Measurements from ENCODE around the gene SEMA6C. TPM values are rescaled to one million over a fixed set of nuclear protein-coding genes. Genes with fewer than 3 reads are reported as not detected.

The SEMA6C gene
- total RNA-seq, 1 experiment from 2014 or later = 8.2 TPM

DNA sequence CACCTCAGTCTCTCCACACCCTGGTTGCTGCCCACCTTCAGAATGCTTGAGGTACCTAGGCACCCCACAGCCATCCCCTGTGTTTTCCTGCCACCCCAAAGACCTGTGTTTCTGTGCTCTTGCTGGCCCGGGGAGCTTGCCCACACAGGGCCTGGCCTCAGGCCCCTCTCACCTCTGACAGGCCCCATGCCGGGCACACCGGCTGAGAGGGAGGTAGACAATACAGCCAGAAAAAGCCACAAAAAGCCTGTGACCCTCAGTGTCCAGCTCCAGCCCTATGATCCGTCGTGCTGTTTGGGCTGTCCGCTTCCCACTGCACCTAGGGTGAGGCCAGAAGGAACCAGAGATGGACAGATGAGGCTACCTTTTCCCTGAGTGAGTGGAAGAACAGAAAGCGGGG is 11.4 kb downstream of the SEMA6C start:
- Histone ChIP-seq H3K9me2 (ENCODE audit: insufficient read depth) (no peaks in the 10 kb centered on the region), H2AFZ (ENCODE audit: low read depth, low read length, poor library complexity, severe bottlenecking) (no peak overlapping the region), H3K4me2 (ENCODE audit: low read length) (no peak overlapping the region), H3K4me3 (replicated peaks in 1 of 2; ENCODE audit: low read depth in 1 of 2, low read length in 2 of 2) (no peak overlapping the region), H3K4me1 (ENCODE audit: control insufficient read depth in 1 of 2, insufficient read depth in 2 of 2, low read length in 2 of 2) (no peaks in the 10 kb centered on the region), H4K20me1 (ENCODE audit: insufficient read depth) (no peaks in the 10 kb centered on the region), H3K27me3 (ENCODE audit: insufficient read depth, low read length) (no peaks in the 10 kb centered on the region), H3K9ac (ENCODE audit: low read length) (no peak overlapping the region), H3K79me2 (ENCODE audit: insufficient read depth, low read length) (no peaks in the 10 kb centered on the region), H3K27ac (ENCODE audit: low read depth, low read length) (no peak overlapping the region), H3K9me3 (ENCODE audit: control insufficient read depth in 1 of 2, insufficient read depth in 1 of 2, low read depth in 1 of 2, low read length in 2 of 2) (no peaks in the 10 kb centered on the region), H3K36me3 (ENCODE audit: control insufficient read depth in 1 of 2, insufficient read depth in 2 of 2, low read length in 2 of 2) (no peaks in the 10 kb centered on the region)
- ChIA-PET CTCF (no interaction called here), POLR2A (no interaction called here), RAD21 (ENCODE audit: low non-redundant PET in 1 of 2, low total read pairs in 2 of 2, uncharacterized antibody in 2 of 2, unreplicated experiment in 2 of 2) (no interaction called here)
- intact Hi-C loops (cut with micrococcal nuclease) = no loop called here
- BruUV-seq (replicated peaks) = no TSS peak
- ATAC-seq = no peak; the same call in 1 of the 2 replicates
- TF ChIP-seq, protein P1, sequence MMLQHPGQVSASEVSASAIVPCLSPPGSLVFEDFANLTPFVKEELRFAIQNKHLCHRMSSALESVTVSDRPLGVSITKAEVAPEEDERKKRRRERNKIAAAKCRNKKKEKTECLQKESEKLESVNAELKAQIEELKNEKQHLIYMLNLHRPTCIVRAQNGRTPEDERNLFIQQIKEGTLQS (IDR thresholded peaks at IDR 0.05) = no peak
- TF ChIP-seq ZNF274 (IDR thresholded peaks at IDR 0.05; ENCODE audit: low read depth, low read length) = no peak
- TF ChIP-seq RAD21 (IDR thresholded peaks at IDR 0.05; ENCODE audit: low read depth) = no peak
- TF ChIP-seq, protein P2, sequence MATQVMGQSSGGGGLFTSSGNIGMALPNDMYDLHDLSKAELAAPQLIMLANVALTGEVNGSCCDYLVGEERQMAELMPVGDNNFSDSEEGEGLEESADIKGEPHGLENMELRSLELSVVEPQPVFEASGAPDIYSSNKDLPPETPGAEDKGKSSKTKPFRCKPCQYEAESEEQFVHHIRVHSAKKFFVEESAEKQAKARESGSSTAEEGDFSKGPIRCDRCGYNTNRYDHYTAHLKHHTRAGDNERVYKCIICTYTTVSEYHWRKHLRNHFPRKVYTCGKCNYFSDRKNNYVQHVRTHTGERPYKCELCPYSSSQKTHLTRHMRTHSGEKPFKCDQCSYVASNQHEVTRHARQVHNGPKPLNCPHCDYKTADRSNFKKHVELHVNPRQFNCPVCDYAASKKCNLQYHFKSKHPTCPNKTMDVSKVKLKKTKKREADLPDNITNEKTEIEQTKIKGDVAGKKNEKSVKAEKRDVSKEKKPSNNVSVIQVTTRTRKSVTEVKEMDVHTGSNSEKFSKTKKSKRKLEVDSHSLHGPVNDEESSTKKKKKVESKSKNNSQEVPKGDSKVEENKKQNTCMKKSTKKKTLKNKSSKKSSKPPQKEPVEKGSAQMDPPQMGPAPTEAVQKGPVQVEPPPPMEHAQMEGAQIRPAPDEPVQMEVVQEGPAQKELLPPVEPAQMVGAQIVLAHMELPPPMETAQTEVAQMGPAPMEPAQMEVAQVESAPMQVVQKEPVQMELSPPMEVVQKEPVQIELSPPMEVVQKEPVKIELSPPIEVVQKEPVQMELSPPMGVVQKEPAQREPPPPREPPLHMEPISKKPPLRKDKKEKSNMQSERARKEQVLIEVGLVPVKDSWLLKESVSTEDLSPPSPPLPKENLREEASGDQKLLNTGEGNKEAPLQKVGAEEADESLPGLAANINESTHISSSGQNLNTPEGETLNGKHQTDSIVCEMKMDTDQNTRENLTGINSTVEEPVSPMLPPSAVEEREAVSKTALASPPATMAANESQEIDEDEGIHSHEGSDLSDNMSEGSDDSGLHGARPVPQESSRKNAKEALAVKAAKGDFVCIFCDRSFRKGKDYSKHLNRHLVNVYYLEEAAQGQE (IDR thresholded peaks at IDR 0.05; ENCODE audit: low read depth) = no peak
- TF ChIP-seq POLR2AphosphoS5 (IDR thresholded peaks at IDR 0.05; ENCODE audit: low read depth, low read length) = no peak
- TF ChIP-seq, protein P3, sequence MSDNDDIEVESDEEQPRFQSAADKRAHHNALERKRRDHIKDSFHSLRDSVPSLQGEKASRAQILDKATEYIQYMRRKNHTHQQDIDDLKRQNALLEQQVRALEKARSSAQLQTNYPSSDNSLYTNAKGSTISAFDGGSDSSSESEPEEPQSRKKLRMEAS (IDR thresholded peaks at IDR 0.05) = no peak
- TF ChIP-seq TCF7L2 (IDR thresholded peaks at IDR 0.05; ENCODE audit: borderline replicate concordance, extremely low read depth, insufficient read depth, insufficient read length) = no peak
- no peak for TF ChIP-seq SP1 (IDR thresholded peaks at IDR 0.05; ENCODE audit: low read depth)
- no peak for TF ChIP-seq EGR1 (IDR thresholded peaks at IDR 0.05; ENCODE audit: low read depth)
- TF ChIP-seq, protein P4, sequence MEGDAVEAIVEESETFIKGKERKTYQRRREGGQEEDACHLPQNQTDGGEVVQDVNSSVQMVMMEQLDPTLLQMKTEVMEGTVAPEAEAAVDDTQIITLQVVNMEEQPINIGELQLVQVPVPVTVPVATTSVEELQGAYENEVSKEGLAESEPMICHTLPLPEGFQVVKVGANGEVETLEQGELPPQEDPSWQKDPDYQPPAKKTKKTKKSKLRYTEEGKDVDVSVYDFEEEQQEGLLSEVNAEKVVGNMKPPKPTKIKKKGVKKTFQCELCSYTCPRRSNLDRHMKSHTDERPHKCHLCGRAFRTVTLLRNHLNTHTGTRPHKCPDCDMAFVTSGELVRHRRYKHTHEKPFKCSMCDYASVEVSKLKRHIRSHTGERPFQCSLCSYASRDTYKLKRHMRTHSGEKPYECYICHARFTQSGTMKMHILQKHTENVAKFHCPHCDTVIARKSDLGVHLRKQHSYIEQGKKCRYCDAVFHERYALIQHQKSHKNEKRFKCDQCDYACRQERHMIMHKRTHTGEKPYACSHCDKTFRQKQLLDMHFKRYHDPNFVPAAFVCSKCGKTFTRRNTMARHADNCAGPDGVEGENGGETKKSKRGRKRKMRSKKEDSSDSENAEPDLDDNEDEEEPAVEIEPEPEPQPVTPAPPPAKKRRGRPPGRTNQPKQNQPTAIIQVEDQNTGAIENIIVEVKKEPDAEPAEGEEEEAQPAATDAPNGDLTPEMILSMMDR (IDR thresholded peaks at IDR 0.05 in 2 of 3, conservative IDR thresholded peaks at IDR 0.05 in 1 of 3; ENCODE audit: borderline replicate concordance in 1 of 3, insufficient read depth in 1 of 3, low read depth in 2 of 3, low read length in 2 of 3) = no peak
- no peak for TF ChIP-seq CEBPB (IDR thresholded peaks at IDR 0.05; ENCODE audit: low read depth)
- no peak for TF ChIP-seq ELF1 (IDR thresholded peaks at IDR 0.05; ENCODE audit: borderline replicate concordance, low read depth)
- no peak for TF ChIP-seq POLR2A (IDR thresholded peaks at IDR 0.05; ENCODE audit: borderline replicate concordance, extremely low read depth, insufficient read depth, insufficient read length)
- TF ChIP-seq SRF (IDR thresholded peaks at IDR 0.05; ENCODE audit: low read depth) = no peak
- TF ChIP-seq YY1 (IDR thresholded peaks at IDR 0.05; ENCODE audit: extremely low read depth, insufficient replicate concordance, low read depth, low read length) = no peak
- TF ChIP-seq SIN3A (IDR thresholded peaks at IDR 0.05; ENCODE audit: low read depth) = no peak
- TF ChIP-seq ZFX (IDR thresholded peaks at IDR 0.05) = no peak
- no peak for DNase-seq (ENCODE audit: low read depth, low spot score)

All from HCT116 (cell line).